ENCODE results near the gene DCLRE1A. TPM values are rescaled to one million over a fixed set of nuclear protein-coding genes. Genes with fewer than 3 reads are reported as not detected.

The DCLRE1A gene
- total RNA-seq, result 7.3 and 8.1 TPM in 2 replicates
- long read RNA-seq, full-length matches to known transcripts, result 12 of 39 reads
- long read RNA-seq, partial matches to known transcripts, result 20 of 39 reads
- long read RNA-seq, other reads (novel, unspliced or antisense), result 7 of 39 reads

DNA sequence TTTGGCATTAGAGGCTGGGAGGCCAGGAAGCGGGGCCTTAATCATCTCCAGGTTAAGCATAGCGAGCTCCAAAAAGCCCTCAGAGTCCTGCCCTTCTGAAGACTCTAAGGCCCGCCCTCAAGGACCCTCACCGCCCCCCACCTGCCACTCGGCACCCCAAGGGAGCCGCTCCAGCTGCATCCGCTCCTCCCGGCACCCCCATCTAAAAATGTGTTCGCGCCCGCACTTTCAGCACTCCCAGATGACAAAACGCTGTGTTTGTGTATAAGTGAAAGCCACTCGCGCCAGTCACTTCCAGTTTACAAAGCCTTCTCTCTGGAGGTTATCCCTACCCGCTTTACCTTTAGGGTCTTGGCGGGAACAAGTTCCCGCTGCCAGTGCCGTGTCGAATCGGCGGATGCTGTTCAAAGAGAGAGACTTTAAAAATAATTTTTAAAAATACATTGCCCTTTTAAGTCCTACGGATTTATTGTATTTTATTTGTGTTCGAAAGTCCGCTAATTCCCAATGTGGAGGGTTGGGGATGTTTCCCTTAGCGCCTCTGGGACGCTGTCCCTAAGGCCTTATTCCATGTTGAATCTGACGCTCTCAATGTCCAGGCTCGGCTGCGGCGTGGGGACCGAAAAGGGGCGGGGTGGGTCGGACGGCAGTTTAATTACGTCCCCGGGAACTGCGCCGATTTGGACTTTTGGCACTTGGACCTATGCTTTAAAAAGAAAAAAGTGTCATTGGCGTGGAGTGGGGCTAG, at the start of gene DCLRE1A, which contains the start of gene NHLRC2:
TSS of gene DCLRE1A (minus strand) at position 70 of the 748 bp plus-strand sequence. CDS start 900 bp downstream, outside the sequence.
TSS of gene NHLRC2 (plus strand) at position 649 of the 748 bp plus-strand sequence. CDS start 212 bp downstream, outside the sequence.
- Mint-ChIP-seq H3K9me3 (ENCODE audit: unreplicated experiment) (no peaks in the 10 kb centered on the region), H3K36me3 (ENCODE audit: unreplicated experiment) (peaks cover 13% of the 10 kb centered on the region), H3K4me1 (ENCODE audit: unreplicated experiment) (peaks cover 48% of the 10 kb centered on the region), H3K27ac (ENCODE audit: unreplicated experiment) (peak within 1 kb of the TSS; percentile 99), H3K27me3 (ENCODE audit: unreplicated experiment) (no peaks in the 10 kb centered on the region), H3K4me3 (ENCODE audit: unreplicated experiment) (peak within 1 kb of the TSS; percentile 91)
- DNase-seq (ENCODE audit: extremely low spot score, unreplicated experiment), result peak; percentile 86
- TF ChIP-seq CTCF (IDR thresholded peaks at IDR 0.05), result no peak

DNA sequence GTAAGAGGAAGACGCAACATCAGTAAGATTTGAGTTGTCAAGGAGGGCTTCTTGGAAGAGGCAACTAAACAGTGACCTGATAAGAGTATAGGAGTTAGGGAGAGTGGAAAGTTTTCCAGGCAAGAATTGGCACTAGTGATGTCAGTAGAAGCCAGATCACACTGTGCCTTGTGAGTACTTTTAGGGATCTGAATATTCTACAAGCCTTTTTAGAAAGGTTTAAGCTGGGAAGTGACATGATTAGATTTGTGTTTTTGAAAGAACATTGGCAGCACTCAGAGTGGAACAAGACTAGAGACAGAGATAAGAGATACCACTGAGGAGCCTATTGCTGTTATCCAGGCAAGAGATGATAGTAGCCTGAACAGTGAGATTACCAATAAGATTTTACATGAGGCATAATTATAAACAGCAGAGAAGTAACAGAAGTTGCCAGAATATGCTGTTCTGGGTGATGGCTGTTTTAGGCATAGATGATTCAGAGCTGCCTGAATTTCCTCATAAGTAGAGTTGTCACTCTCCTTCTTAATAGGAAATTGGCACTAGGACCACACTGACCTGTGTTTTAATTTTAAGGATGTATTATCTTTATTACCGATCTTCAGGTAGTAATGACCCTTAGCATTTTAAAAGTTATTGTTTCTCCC, 46.2 kb upstream of the DCLRE1A start:
- peaks cover 56% of the 10 kb centered on the region for H3K36me3 Mint-ChIP-seq (ENCODE audit: unreplicated experiment)
- no peak overlapping the region for H3K4me3 Mint-ChIP-seq (ENCODE audit: unreplicated experiment)
- no peak for TF ChIP-seq CTCF (IDR thresholded peaks at IDR 0.05)
- H3K4me1 Mint-ChIP-seq (ENCODE audit: unreplicated experiment), result peaks cover 20% of the 10 kb centered on the region
- no peak for DNase-seq (ENCODE audit: extremely low spot score, unreplicated experiment)
- H3K27me3 Mint-ChIP-seq (ENCODE audit: unreplicated experiment), result no peaks in the 10 kb centered on the region
- no peaks in the 10 kb centered on the region for H3K9me3 Mint-ChIP-seq (ENCODE audit: unreplicated experiment)
- H3K27ac Mint-ChIP-seq (ENCODE audit: unreplicated experiment), result no peak overlapping the region

DNA sequence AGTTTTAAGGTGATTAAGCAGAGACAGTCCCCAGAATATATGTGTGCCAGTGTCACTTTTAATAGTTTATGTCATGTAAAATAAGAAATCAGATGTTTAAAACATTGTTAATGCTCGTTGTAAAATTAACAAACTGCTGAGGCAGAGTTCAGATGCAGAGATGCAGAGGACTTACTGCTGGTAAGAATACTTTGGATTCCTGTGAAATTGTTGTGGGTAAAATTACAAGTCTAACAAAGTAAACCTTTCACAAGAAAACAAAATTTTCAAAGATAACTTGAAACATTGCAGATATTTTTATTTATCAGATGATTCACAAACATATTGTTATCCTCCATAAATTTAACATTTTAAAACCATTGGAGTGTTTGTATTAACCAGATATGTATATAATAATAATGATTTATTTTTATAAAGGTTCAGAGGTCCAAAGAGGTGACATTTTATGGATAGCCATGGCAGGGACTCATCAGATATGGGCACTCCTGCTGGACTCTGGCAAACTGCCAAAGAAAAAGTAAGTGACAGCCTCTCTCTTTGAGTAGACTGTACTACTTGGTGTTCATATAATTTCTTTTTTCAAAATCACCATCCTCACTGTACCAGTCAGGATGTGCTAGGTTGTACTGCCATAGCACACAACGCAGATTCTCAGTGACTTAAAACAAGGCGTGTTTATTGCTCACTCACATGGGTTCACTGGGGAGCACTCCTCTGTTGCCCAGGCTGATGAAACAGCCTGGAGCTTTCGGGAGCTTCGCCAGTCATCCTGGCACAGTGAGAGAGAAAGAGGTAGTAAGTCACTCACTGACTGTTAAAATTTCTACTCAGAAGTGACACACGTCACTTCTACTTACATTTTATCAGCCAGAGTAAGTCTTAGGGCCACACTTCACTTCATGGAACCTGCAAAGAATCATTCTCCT, 44.1 kb upstream of the DCLRE1A start:
- H3K36me3 Mint-ChIP-seq (ENCODE audit: unreplicated experiment), result peaks cover 38% of the 10 kb centered on the region
- no peak for TF ChIP-seq CTCF (IDR thresholded peaks at IDR 0.05)
- H3K9me3 Mint-ChIP-seq (ENCODE audit: unreplicated experiment), result no peaks in the 10 kb centered on the region
- DNase-seq (ENCODE audit: extremely low spot score, unreplicated experiment), result no peak
- no peaks in the 10 kb centered on the region for H3K27me3 Mint-ChIP-seq (ENCODE audit: unreplicated experiment)
- H3K27ac Mint-ChIP-seq (ENCODE audit: unreplicated experiment), result peak overlapping the region; percentile 65
- H3K4me1 Mint-ChIP-seq (ENCODE audit: unreplicated experiment), result peaks cover 33% of the 10 kb centered on the region
- no peak overlapping the region for H3K4me3 Mint-ChIP-seq (ENCODE audit: unreplicated experiment)

GRCh38 chr10:113895018-113895417, 41.1 kb upstream of the DCLRE1A start:
- DNase-seq (ENCODE audit: extremely low spot score, unreplicated experiment), result no peak
- TF ChIP-seq CTCF (IDR thresholded peaks at IDR 0.05), result no peak
- Mint-ChIP-seq H3K9me3 (ENCODE audit: unreplicated experiment) (no peaks in the 10 kb centered on the region), H3K36me3 (ENCODE audit: unreplicated experiment) (peaks cover 24% of the 10 kb centered on the region), H3K4me3 (ENCODE audit: unreplicated experiment) (no peak overlapping the region), H3K27ac (ENCODE audit: unreplicated experiment) (peak overlapping the region; percentile 24), H3K4me1 (ENCODE audit: unreplicated experiment) (peaks cover 44% of the 10 kb centered on the region), H3K27me3 (ENCODE audit: unreplicated experiment) (no peaks in the 10 kb centered on the region)

Measured in osteocyte (in vitro differentiated cells).